Measurements from ENCODE around the gene ZBTB17. TPM values are rescaled to one million over a fixed set of nuclear protein-coding genes. Genes with fewer than 3 reads are reported as not detected.
A peak's percentile ranks its signal among the peaks of the same experiment; 100 is the strongest.

The ZBTB17 gene
- total RNA-seq, 1 experiment from 2014 or later, result 46.3 TPM

DNA sequence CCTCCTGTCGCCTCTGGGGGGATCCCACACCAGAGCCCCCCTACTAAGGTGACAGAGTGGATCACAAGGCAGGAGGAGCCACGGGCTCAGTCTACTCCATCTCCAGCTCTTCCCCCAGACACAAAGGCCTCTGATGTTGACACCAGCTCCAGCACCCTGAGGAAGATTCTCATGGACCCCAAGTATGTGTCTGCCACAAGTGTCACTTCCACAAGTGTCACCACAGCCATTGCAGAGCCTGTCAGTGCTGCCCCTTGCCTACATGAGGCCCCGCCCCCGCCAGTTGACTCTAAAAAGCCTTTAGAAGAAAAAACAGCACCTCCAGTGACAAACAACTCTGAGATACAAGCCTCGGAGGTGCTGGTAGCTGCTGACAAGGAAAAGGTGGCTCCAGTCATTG, 42.2 kb downstream of the ZBTB17 start:
- H3K4me1 Mint-ChIP-seq (ENCODE audit: insufficient read depth, unreplicated experiment), result no peaks in the 10 kb centered on the region
- no peak overlapping the region for H3K4me3 Mint-ChIP-seq (ENCODE audit: unreplicated experiment)
- H3K27me3 Mint-ChIP-seq (ENCODE audit: insufficient read depth, unreplicated experiment), result no peaks in the 10 kb centered on the region
- no TSS peak for BruUV-seq (replicated peaks)
- CTCF ChIA-PET, result interaction anchor here (1.0 to 1.5 kb wide), 2 partner anchors 118 to 142 kb away, joined by 3 to 7 read pairs; no protein-coding TSS in a partner anchor
- TF ChIP-seq, protein P1, sequence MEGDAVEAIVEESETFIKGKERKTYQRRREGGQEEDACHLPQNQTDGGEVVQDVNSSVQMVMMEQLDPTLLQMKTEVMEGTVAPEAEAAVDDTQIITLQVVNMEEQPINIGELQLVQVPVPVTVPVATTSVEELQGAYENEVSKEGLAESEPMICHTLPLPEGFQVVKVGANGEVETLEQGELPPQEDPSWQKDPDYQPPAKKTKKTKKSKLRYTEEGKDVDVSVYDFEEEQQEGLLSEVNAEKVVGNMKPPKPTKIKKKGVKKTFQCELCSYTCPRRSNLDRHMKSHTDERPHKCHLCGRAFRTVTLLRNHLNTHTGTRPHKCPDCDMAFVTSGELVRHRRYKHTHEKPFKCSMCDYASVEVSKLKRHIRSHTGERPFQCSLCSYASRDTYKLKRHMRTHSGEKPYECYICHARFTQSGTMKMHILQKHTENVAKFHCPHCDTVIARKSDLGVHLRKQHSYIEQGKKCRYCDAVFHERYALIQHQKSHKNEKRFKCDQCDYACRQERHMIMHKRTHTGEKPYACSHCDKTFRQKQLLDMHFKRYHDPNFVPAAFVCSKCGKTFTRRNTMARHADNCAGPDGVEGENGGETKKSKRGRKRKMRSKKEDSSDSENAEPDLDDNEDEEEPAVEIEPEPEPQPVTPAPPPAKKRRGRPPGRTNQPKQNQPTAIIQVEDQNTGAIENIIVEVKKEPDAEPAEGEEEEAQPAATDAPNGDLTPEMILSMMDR (IDR thresholded peaks at IDR 0.05; ENCODE audit: unreplicated experiment), result no peak
- peak overlapping the region; percentile 39 for H3K27ac Mint-ChIP-seq (ENCODE audit: low read depth, unreplicated experiment)
- H3K36me3 Mint-ChIP-seq (ENCODE audit: insufficient read depth, unreplicated experiment), result peaks cover 99% of the 10 kb centered on the region
- H3K9me3 Mint-ChIP-seq (ENCODE audit: unreplicated experiment), result no peaks in the 10 kb centered on the region
- POLR2A ChIA-PET, result interaction anchor here (1.1 kb wide), 1 partner anchor 86 kb away, joined by 3 read pairs; the partner anchor contains the start of gene SPEN
- DNase-seq (ENCODE audit: unreplicated experiment), result no peak
- intact Hi-C loops (cut with micrococcal nuclease), result no loop called here

DNA sequence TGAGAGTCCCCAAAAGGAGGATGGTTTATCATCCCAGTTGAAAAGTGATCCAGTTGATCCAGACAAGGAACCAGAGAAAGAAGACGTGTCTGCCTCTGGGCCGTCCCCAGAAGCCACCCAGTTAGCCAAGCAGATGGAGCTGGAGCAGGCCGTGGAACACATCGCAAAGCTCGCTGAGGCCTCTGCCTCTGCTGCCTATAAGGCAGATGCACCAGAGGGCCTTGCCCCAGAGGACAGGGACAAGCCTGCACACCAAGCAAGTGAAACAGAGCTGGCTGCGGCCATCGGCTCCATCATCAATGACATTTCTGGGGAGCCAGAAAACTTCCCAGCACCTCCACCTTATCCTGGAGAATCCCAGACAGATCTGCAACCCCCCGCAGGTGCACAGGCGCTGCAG, 43.3 kb downstream of the ZBTB17 start:
- no TSS peak for BruUV-seq (replicated peaks)
- CTCF ChIA-PET, result interaction anchor here (0.6 to 1.5 kb wide), 2 partner anchors 141 to 628 kb away, joined by 3 to 7 read pairs; no protein-coding TSS in a partner anchor
- no peak for DNase-seq (ENCODE audit: unreplicated experiment)

DNA sequence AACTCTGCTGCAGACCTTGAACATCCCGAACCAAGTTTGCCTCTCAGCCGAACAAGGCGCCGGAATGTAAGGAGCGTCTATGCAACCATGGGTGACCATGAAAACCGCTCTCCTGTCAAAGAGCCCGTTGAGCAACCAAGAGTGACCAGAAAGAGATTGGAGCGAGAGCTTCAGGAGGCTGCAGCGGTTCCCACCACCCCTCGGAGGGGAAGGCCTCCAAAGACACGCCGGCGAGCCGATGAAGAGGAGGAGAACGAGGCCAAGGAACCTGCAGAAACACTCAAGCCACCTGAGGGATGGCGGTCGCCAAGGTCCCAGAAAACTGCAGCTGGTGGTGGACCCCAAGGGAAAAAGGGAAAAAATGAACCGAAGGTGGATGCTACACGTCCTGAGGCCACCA, 44.0 kb downstream of the ZBTB17 start:
- H3K27me3 Mint-ChIP-seq (ENCODE audit: insufficient read depth, unreplicated experiment), result no peaks in the 10 kb centered on the region
- intact Hi-C loops (cut with micrococcal nuclease), result no loop called here
- TF ChIP-seq, protein P1 (IDR thresholded peaks at IDR 0.05; ENCODE audit: unreplicated experiment), result no peak
- no peaks in the 10 kb centered on the region for H3K4me1 Mint-ChIP-seq (ENCODE audit: insufficient read depth, unreplicated experiment)
- no peaks in the 10 kb centered on the region for H3K9me3 Mint-ChIP-seq (ENCODE audit: unreplicated experiment)
- ChIA-PET POLR2A (interaction anchor here (0.5 to 0.6 kb wide), 2 partner anchors 122 to 1564 kb away, joined by 4 read pairs; no protein-coding TSS in a partner anchor), CTCF (interaction anchor here (0.5 to 0.6 kb wide), 2 partner anchors 53 to 628 kb away, joined by 3 read pairs; no protein-coding TSS in a partner anchor)
- no peak overlapping the region for H3K27ac Mint-ChIP-seq (ENCODE audit: low read depth, unreplicated experiment)
- DNase-seq (ENCODE audit: unreplicated experiment), result no peak
- no TSS peak for BruUV-seq (replicated peaks)
- no peak overlapping the region for H3K4me3 Mint-ChIP-seq (ENCODE audit: unreplicated experiment)
- peaks cover 98% of the 10 kb centered on the region for H3K36me3 Mint-ChIP-seq (ENCODE audit: insufficient read depth, unreplicated experiment)

More for the DNA sequence above, 43.3 kb downstream of the ZBTB17 start:
- intact Hi-C loops (cut with micrococcal nuclease), result no loop called here
- H3K4me3 Mint-ChIP-seq (ENCODE audit: unreplicated experiment), result no peak overlapping the region
- peaks cover 99% of the 10 kb centered on the region for H3K36me3 Mint-ChIP-seq (ENCODE audit: insufficient read depth, unreplicated experiment)
- TF ChIP-seq, protein P1 (IDR thresholded peaks at IDR 0.05; ENCODE audit: unreplicated experiment), result no peak
- no peaks in the 10 kb centered on the region for H3K9me3 Mint-ChIP-seq (ENCODE audit: unreplicated experiment)
- no peaks in the 10 kb centered on the region for H3K4me1 Mint-ChIP-seq (ENCODE audit: insufficient read depth, unreplicated experiment)
- no peak overlapping the region for H3K27ac Mint-ChIP-seq (ENCODE audit: low read depth, unreplicated experiment)
- POLR2A ChIA-PET, result interaction anchor here (1.1 kb wide), 1 partner anchor 85 kb away, joined by 3 read pairs; the partner anchor contains the start of gene SPEN
- no peaks in the 10 kb centered on the region for H3K27me3 Mint-ChIP-seq (ENCODE audit: insufficient read depth, unreplicated experiment)

DNA sequence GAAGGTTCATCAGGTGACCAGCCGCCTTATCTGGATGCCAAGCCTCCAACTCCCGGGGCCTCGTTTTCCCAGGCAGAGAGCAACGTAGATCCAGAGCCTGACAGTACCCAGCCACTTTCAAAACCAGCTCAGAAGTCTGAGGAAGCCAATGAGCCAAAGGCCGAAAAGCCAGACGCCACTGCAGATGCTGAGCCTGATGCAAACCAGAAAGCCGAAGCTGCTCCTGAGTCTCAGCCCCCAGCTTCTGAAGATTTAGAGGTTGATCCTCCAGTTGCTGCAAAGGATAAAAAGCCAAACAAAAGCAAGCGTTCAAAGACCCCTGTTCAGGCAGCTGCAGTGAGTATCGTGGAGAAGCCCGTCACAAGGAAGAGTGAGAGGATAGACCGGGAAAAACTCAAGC, 44.5 kb downstream of the ZBTB17 start:
- ChIA-PET POLR2A (interaction anchor here (0.5 to 0.6 kb wide), 3 partner anchors 82 to 1563 kb away, joined by 3 to 4 read pairs (median 4); no protein-coding TSS in a partner anchor), CTCF (interaction anchor here (1.2 to 1.3 kb wide), 2 partner anchors 116 to 140 kb away, joined by 4 to 6 read pairs; no protein-coding TSS in a partner anchor)
- Mint-ChIP-seq H3K36me3 (ENCODE audit: insufficient read depth, unreplicated experiment) (peaks cover 98% of the 10 kb centered on the region), H3K27ac (ENCODE audit: low read depth, unreplicated experiment) (no peak overlapping the region), H3K27me3 (ENCODE audit: insufficient read depth, unreplicated experiment) (no peaks in the 10 kb centered on the region), H3K9me3 (ENCODE audit: unreplicated experiment) (no peaks in the 10 kb centered on the region), H3K4me1 (ENCODE audit: insufficient read depth, unreplicated experiment) (no peaks in the 10 kb centered on the region), H3K4me3 (ENCODE audit: unreplicated experiment) (no peak overlapping the region)
- no peak for DNase-seq (ENCODE audit: unreplicated experiment)
- intact Hi-C loops (cut with micrococcal nuclease), result no loop called here
- TF ChIP-seq, protein P1 (IDR thresholded peaks at IDR 0.05; ENCODE audit: unreplicated experiment), result no peak
- BruUV-seq (replicated peaks), result no TSS peak
